ENCODE results near the gene DNAJC3. TPM values are rescaled to one million over a fixed set of nuclear protein-coding genes. Genes with fewer than 3 reads are reported as not detected.
A peak's percentile ranks its signal among the peaks of the same experiment; 100 is the strongest.

DNAJC3 gene
- total and polyA plus RNA-seq, 2 experiments from 2014 or later, result 19.5 to 27.5 TPM

GRCh38 chr13:95643571-95643935, 33.4 kb upstream of the DNAJC3 start:
- peak; percentile 43 for DNase-seq (ENCODE audit: low spot score)
- no peak overlapping the region for H3K27ac Mint-ChIP-seq
- no peaks in the 10 kb centered on the region; the same call in 2 of the 3 replicates for H3K9me3 Mint-ChIP-seq
- H4K20me1 ChIP-seq (replicated peaks; ENCODE audit: insufficient read depth), result no peaks in the 10 kb centered on the region
- H3K27ac ChIP-seq (ENCODE audit: low read depth), result no peak overlapping the region
- TF ChIP-seq, protein P1, sequence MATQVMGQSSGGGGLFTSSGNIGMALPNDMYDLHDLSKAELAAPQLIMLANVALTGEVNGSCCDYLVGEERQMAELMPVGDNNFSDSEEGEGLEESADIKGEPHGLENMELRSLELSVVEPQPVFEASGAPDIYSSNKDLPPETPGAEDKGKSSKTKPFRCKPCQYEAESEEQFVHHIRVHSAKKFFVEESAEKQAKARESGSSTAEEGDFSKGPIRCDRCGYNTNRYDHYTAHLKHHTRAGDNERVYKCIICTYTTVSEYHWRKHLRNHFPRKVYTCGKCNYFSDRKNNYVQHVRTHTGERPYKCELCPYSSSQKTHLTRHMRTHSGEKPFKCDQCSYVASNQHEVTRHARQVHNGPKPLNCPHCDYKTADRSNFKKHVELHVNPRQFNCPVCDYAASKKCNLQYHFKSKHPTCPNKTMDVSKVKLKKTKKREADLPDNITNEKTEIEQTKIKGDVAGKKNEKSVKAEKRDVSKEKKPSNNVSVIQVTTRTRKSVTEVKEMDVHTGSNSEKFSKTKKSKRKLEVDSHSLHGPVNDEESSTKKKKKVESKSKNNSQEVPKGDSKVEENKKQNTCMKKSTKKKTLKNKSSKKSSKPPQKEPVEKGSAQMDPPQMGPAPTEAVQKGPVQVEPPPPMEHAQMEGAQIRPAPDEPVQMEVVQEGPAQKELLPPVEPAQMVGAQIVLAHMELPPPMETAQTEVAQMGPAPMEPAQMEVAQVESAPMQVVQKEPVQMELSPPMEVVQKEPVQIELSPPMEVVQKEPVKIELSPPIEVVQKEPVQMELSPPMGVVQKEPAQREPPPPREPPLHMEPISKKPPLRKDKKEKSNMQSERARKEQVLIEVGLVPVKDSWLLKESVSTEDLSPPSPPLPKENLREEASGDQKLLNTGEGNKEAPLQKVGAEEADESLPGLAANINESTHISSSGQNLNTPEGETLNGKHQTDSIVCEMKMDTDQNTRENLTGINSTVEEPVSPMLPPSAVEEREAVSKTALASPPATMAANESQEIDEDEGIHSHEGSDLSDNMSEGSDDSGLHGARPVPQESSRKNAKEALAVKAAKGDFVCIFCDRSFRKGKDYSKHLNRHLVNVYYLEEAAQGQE (IDR thresholded peaks at IDR 0.05; ENCODE audit: unreplicated experiment), result no peak
- TF ChIP-seq ETS1 (IDR thresholded peaks at IDR 0.05) (no peak), STAT1 (IDR thresholded peaks at IDR 0.05; ENCODE audit: unreplicated experiment) (no peak), ZNF114 (CRISPR knock-in tag; IDR thresholded peaks at IDR 0.05) (no peak), CTCF (conservative IDR thresholded peaks at IDR 0.05; ENCODE audit: low read depth in 2 of 2) (no peak), JUNB (IDR thresholded peaks at IDR 0.05; ENCODE audit: unreplicated experiment) (no peak), EZH2 (IDR thresholded peaks at IDR 0.05; ENCODE audit: low read depth, unreplicated experiment) (no peak), ZNF331 (CRISPR knock-in tag; IDR thresholded peaks at IDR 0.05; ENCODE audit: low read depth) (no peak), EZH2phosphoT487 (IDR thresholded peaks at IDR 0.05; ENCODE audit: unreplicated experiment) (no peak)
- no peaks in the 10 kb centered on the region for H3K9me2 ChIP-seq (ENCODE audit: insufficient read depth)
- H3K79me2 ChIP-seq (replicated peaks; ENCODE audit: insufficient read depth), result 0 out of 2 replicates have a peak, but pooled peaks cover 5% of the 10 kb centered on the region
- no peaks in the 10 kb centered on the region for H3K36me3 ChIP-seq (ENCODE audit: insufficient read depth)
- peaks cover 21% of the 10 kb centered on the region for H3K4me1 Mint-ChIP-seq
- H3K4me1 ChIP-seq (ENCODE audit: insufficient read depth), result peaks cover 15% of the 10 kb centered on the region
- peak overlapping the region; percentile 92 for H3K4me2 ChIP-seq
- no peaks in the 10 kb centered on the region for H3F3A ChIP-seq (replicated peaks; ENCODE audit: low read depth)
- peak; percentile 4 for ATAC-seq
- H3K36me3 Mint-ChIP-seq (ENCODE audit: low read depth), result peaks cover 21% of the 10 kb centered on the region
- peaks cover 11% of the 10 kb centered on the region for H3K27me3 Mint-ChIP-seq (ENCODE audit: insufficient read depth, low read depth, poor library complexity)
- H3K27me3 ChIP-seq (ENCODE audit: insufficient read depth), result peaks cover 21% of the 10 kb centered on the region
- H2AFZ ChIP-seq, result peak overlapping the region; percentile 89
- peak overlapping the region; percentile 89 for H3K4me3 Mint-ChIP-seq
- H3K4me3 ChIP-seq, result peak overlapping the region; percentile 80

Data from GM23338 (cell line).